Brain microvascular endothelial cell (primary cell): Measurements from ENCODE around the gene KLC1.

Experiments
- DNase-seq: peaks from one replicate; pipeline ENCODE4 v3.0.0-alpha.2; 2020
- H3K27ac ChIP-seq: fragments of 250-450 bp; sonication (Bioruptor Pico); 2 replicates; pipeline ENCODE4 v1.5.1; 2020; ENCODE audit warnings: mild to moderate bottlenecking, moderate library complexity
- H3K27me3 ChIP-seq: fragments of 250-450 bp; sonication (Bioruptor Pico); replicated peaks from 2 replicates; pipeline ENCODE4 v1.5.1; 2020; ENCODE audit warnings: mild to moderate bottlenecking
- H3K36me3 ChIP-seq: fragments of 250-450 bp; sonication (Bioruptor Pico); replicated peaks from 2 replicates; pipeline ENCODE4 v1.5.1; 2020; ENCODE audit warnings: mild to moderate bottlenecking
- H3K4me3 ChIP-seq: 2 replicates; pipeline ENCODE4 v1.5.1; 2011; ENCODE audit warnings: low read depth, mild to moderate bottlenecking, control low read depth, low read length, moderate library complexity
- in situ Hi-C: cut with HindIII; loops from 2 replicates; pipeline ENCODE4 v1.10.0; 2017; ENCODE audit warnings: low sequenced_read_pairs, low pct_ligation_motif_present
- TF ChIP-seq, protein P1 (sequence below): IDR thresholded peaks from 2 replicates; pipeline ENCODE4 v1.5.1; 2011; ENCODE audit warnings: low read depth, mild to moderate bottlenecking, moderate library complexity, low read length, control low read depth, inconsistent platforms; ENCODE audit errors: missing control alignments

The KLC1 gene

DNA sequence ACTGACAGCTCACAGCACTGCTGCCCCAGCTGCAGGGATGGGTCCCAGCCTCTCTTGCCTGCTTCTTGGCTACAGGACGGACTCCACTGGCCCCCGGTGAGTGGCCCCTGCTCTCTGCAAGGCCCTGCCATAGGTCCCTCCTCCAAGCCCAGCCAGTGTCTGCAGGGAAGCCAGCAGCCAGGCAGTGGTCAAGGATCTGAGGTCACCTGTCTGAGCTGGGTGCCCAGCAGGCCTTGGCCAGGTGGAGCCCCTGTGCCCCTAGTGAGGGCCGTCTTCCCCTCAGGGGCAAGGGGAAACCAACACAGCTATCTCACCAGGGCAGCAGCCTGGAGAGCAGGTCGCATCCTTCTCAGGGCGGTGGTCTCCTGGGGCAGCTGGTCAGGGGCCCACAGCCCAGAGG is 73.1 kb downstream of the KLC1 start:
- no peak overlapping the region for H3K4me3 ChIP-seq
- H3K36me3 ChIP-seq: peaks cover 73% of the 10 kb centered on the region
- TF ChIP-seq, protein P1, sequence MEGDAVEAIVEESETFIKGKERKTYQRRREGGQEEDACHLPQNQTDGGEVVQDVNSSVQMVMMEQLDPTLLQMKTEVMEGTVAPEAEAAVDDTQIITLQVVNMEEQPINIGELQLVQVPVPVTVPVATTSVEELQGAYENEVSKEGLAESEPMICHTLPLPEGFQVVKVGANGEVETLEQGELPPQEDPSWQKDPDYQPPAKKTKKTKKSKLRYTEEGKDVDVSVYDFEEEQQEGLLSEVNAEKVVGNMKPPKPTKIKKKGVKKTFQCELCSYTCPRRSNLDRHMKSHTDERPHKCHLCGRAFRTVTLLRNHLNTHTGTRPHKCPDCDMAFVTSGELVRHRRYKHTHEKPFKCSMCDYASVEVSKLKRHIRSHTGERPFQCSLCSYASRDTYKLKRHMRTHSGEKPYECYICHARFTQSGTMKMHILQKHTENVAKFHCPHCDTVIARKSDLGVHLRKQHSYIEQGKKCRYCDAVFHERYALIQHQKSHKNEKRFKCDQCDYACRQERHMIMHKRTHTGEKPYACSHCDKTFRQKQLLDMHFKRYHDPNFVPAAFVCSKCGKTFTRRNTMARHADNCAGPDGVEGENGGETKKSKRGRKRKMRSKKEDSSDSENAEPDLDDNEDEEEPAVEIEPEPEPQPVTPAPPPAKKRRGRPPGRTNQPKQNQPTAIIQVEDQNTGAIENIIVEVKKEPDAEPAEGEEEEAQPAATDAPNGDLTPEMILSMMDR: no peak
- no peak for DNase-seq
- in situ Hi-C loops: no loop called here
- no peak overlapping the region for H3K27ac ChIP-seq
- H3K27me3 ChIP-seq: no peaks in the 10 kb centered on the region

DNA sequence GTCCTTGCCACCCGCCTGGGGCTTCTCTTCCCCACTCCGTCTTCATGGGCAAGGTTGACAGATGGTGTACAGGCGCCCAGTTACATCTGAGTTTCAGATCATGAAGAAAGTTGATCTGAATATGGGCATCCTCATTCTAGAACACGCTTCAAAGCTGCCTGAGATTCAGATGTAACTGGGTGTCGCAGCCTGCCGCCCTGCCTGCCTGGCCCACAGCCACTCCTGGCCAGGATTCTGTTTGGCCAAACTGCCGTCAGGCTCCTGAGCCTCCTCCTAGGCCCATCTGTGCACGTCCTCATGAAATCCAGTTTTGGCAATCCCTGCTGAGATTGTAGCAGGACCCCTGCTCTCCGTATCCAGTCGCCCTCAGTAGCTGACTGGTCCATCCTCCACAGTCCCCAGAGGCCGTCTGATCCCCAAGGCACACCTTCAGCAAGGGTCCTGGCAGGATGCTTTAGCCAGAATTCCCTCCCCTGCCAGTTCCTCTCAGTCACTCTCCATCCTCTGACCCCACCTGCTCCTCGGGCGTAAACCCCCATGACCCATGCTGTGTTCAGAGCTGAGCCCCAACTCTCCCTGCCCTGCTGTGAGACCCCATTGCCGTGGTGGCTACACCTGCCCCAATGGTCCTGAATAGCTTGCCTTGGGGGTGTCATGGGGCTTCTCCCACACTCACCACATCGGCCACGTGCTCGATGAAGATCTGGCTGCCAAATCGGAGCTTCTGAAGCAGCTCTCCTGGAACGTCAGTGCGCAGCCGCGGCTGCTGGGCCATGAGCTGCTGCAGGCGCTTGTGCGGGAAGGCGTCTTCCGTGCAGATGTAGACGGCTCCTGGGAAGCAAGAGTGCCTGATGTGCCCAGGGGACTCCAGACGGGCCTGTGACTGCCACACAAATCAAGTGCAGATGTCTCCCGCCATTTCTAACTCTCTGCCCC is 73.8 kb downstream of the KLC1 start:
- Histone ChIP-seq H3K36me3 (peaks cover 69% of the 10 kb centered on the region), H3K27me3 (no peaks in the 10 kb centered on the region), H3K4me3 (no peak overlapping the region), H3K27ac (no peak overlapping the region)
- no peak for DNase-seq
- TF ChIP-seq, protein P1: no peak
- in situ Hi-C loops: no loop called here

DNA sequence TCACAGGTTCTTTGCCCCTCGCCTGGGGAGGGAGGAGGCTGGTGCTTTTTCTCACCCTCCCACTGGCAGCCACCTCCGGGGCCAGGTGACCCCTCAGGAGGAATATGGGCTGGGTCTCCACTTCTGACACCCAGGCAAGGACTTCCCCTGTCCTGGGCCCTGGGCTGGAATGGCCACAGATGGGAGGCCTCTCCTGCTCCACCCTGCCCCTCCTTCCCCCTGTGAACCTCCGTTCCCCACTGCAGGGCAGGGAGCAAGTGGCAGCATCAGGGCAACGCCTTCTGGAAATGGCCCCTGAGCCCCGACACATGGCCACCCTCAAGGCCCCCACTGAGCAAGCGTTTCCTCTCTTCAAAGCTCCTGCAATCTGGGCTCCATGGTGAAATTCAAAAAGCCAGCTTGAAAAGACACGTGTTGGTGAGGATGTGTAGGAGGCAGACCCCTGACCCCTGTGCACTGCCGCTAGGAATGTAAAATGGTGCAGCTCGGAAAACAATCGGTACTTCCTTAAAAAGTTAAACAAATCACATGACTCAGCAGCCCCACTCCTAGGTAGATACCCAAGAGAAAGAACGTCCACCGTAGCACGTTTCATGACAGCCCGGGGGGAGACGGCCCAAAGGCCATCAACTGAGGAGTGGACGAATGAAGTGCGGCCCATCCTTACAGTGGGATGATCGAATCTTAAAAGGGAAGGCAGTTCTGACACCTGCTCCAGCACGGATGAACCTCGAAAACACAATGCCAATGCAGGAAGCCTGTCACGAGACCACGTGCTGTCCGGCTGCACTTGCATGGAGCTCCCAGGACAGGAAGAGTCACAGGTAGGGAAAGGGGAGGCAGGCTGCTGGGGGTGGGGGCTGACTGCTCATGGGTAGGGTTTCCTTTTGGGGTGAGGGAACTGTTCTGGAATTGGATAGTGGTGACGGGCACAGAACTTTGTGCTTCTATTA is 74.7 kb downstream of the KLC1 start:
- H3K36me3 ChIP-seq: peaks cover 69% of the 10 kb centered on the region
- TF ChIP-seq, protein P1: no peak
- in situ Hi-C loops: no loop called here
- H3K27ac ChIP-seq: no peak overlapping the region
- H3K27me3 ChIP-seq: no peaks in the 10 kb centered on the region
- no peak for DNase-seq
- no peak overlapping the region for H3K4me3 ChIP-seq

DNA sequence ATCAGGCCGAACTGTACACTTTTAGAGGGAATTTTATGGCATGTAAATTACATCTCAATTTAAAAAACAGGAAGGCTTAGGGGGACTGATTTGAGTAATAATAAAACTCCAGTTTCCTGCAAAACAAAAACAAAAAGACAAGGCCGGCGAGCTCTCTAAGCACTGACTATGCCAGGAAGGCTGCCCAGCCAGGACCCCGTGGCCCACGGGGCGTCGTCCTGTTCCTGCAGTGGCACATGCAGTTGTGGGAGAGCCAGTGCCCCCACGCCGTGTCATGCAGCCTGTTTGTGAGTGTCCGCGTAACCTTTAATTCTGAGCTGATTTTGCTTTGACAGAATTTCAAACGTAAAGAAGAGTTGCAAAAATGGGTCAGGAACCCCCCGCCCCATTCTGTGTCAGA is 75.7 kb downstream of the KLC1 start:
- no peak overlapping the region for H3K4me3 ChIP-seq
- H3K27ac ChIP-seq: no peak overlapping the region
- H3K27me3 ChIP-seq: no peaks in the 10 kb centered on the region
- peaks cover 70% of the 10 kb centered on the region for H3K36me3 ChIP-seq
- TF ChIP-seq, protein P1: no peak
- no peak for DNase-seq
- in situ Hi-C loops: no loop called here

DNA sequence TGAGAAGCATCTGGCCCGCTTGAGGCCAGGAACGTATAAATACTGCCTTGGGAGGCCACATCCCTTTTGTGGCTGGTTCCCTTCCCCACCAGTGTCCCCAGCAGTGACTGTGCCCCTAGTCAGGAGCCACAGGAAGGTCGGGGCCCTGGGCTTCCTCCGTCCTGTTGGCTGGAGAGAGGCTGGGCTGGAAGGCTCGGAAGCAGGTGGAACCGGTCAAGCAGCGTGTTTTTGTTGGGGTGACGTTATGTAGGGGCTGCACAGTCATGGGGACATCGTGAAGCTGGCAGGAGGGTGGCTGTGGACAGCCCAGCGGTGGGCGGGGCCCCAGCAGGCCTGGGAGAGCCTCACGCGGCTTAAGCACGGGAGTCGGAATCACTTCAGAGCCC is 76.1 kb downstream of the KLC1 start:
- H3K36me3 ChIP-seq: peaks cover 68% of the 10 kb centered on the region
- no peaks in the 10 kb centered on the region for H3K27me3 ChIP-seq
- in situ Hi-C loops: no loop called here
- no peak for DNase-seq
- no peak overlapping the region for H3K4me3 ChIP-seq
- TF ChIP-seq, protein P1: no peak
- H3K27ac ChIP-seq: no peak overlapping the region
